Adrenal gland (tissue), 5 donors: ENCODE data around the gene COA1.

Experiments
- POLR2A ChIP-seq, 2 donors: fragments of 450-650 bp; IDR thresholded peaks; one replicate each; pipeline ENCODE4 v1.6.1; 2017; ENCODE audit warnings: antibody characterized with exemption in 2 of 2, mild to moderate bottlenecking in 2 of 2, moderate library complexity in 1 of 2
- TF ChIP-seq, protein P1 (sequence below), 6 experiments: fragments of 450-650 bp in 4 of 6; fragments of 200-600 bp in 2 of 6; sonication (generic) in 1 of 6; IDR thresholded peaks; 1 replicate in 5 of 6; 2 replicates in 1 of 6; pipeline versions ENCODE4 v1.5.1 to v1.8.0; 2016 to 2021; ENCODE audit warnings: antibody characterized with exemption in 6 of 6, mild to moderate bottlenecking in 2 of 6, moderate library complexity in 1 of 6
- donor health status: DM: no; HTN: no; CAD: no.

DNA sequence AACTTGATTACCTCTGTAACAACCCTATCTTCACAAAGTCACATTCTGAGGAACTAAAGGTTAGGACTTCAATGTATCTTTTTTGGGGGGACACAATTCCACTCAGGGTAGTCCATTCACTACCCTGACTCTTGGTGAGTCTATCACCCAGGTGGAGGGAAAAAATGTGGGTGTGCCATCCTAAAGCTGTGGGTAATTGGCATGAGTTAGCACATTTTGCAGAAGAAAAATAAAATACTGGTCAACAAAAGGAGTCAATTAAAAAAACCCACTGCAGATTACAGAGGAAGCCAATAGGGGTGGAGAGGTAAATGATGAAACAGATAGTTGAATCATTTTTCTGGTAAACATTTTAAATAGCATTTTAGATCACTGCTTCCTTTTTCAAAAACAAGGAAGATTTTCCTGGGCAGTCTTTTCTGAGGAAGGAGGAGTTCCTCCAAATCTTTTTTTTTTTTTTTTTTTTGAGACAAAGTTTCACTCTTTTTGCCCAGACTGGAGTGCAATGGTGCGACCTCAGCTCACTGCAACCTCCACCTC is 24.0 kb upstream of the COA1 start:
- TF ChIP-seq, protein P1, sequence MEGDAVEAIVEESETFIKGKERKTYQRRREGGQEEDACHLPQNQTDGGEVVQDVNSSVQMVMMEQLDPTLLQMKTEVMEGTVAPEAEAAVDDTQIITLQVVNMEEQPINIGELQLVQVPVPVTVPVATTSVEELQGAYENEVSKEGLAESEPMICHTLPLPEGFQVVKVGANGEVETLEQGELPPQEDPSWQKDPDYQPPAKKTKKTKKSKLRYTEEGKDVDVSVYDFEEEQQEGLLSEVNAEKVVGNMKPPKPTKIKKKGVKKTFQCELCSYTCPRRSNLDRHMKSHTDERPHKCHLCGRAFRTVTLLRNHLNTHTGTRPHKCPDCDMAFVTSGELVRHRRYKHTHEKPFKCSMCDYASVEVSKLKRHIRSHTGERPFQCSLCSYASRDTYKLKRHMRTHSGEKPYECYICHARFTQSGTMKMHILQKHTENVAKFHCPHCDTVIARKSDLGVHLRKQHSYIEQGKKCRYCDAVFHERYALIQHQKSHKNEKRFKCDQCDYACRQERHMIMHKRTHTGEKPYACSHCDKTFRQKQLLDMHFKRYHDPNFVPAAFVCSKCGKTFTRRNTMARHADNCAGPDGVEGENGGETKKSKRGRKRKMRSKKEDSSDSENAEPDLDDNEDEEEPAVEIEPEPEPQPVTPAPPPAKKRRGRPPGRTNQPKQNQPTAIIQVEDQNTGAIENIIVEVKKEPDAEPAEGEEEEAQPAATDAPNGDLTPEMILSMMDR (IDR thresholded peaks at IDR 0.05): no peak
- TF ChIP-seq POLR2A (IDR thresholded peaks at IDR 0.05): no peak
